NCI-H69 (cell line): Measurements from ENCODE around the gene DUSP9.
A peak's percentile ranks its signal among the peaks of the same experiment; 100 is the strongest.

ENCODE experiments used
- DNase-seq: peaks from one replicate; lab custom pipeline; 2025; lab: John Stamatoyannopoulos, UW

The DUSP9 gene

DNA sequence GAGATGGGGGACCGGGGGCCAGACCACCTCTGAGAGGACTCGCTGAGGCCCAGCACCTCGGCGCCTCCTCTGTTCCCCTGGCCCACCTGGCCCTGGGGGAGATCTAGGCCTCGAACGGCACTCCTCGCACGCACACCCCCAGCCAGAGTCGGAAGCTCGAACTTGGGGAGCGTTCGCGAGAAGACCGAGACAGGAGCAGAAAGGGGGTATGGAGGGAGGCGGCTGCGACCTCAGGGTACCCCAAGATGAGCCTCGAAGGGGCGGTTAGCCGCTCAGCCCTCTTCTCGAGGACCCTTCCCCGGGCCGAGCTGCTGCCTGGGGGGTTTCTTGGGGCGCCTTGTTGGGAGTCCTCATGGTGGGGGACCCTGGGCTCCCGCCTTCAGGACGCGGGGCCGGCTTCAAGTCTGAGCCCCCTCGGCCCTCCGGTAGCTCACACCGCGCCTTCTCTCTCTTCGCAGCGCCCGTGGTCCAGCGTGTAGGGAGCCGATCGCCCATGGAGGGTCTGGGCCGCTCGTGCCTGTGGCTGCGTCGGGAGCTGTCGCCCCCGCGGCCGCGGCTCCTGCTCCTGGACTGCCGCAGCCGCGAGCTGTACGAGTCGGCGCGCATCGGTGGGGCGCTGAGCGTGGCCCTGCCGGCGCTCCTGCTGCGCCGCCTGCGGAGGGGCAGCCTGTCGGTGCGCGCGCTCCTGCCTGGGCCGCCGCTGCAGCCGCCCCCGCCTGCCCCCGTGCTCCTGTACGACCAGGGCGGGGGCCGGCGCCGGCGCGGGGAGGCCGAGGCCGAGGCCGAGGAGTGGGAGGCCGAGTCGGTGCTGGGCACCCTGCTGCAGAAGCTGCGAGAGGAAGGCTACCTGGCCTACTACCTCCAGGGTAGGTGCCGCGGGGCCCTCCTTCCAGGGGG, 706 bp downstream of the DUSP9 start:
- no peak for DNase-seq

DNA sequence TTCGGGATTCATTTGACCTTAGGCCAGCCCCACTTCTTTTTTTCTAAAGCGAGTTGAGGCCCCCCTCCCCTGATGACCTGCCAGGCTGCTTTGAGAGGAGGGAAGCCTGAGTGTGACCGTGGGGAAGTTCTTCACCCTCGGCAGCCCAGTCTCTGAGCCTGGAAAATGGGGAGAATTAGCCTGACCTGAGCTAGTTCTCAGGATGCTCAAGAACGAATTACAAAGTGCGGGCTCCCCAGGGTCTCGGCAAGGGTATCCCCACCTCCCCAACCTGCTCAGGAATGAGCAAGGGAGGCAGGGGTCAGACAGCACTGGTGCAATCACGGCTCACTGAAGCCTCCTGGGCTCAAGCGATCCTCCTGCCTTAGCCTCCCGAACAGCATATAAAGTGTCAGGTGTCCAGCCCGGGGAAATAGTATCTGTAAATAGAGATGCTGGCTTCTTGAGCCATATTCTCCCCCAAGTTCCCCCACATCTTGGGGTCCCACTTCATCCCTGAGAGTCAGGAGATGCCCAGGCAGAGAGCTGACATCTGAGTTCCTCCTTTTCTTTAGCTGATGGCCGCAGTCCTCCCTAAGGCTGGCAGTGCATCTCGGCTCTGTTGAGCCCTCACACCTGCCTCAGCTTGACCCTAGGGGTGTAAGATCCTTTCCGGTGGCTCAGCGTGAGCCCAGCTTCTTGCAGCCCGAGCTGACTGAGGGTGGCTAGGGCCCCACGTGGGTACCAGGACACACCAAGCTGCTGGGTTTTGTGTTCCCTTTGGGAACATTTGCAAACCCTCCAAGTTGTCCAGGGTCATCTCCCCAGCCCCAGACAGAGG, 1.6 kb downstream of the DUSP9 start:
- no peak for DNase-seq

DNA sequence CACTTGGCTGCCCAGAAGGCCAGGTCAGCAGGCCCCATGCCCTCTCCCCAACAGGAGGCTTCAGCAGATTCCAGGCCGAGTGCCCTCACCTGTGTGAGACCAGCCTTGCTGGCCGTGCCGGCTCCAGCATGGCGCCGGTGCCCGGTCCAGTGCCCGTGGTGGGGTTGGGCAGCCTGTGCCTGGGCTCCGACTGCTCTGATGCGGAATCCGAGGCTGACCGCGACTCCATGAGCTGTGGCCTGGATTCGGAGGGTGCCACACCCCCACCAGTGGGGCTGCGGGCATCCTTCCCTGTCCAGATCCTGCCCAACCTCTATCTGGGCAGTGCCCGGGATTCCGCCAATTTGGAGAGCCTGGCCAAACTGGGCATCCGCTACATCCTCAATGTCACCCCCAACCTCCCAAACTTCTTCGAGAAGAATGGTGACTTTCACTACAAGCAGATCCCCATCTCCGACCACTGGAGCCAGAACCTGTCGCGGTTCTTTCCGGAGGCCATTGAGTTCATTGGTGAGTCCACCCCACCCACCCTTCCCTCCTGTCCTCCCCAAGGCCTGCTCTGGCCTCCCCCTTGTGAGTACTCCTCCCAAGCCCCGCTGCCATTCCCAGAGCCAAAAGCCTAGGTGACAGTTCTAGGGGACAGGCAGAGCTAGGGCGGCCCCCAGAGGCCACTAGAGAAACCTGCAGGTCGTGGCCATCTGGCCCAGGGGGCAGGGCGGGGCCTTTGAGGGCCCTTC, 2.3 kb downstream of the DUSP9 start:
- DNase-seq: peak; percentile 38

DNA sequence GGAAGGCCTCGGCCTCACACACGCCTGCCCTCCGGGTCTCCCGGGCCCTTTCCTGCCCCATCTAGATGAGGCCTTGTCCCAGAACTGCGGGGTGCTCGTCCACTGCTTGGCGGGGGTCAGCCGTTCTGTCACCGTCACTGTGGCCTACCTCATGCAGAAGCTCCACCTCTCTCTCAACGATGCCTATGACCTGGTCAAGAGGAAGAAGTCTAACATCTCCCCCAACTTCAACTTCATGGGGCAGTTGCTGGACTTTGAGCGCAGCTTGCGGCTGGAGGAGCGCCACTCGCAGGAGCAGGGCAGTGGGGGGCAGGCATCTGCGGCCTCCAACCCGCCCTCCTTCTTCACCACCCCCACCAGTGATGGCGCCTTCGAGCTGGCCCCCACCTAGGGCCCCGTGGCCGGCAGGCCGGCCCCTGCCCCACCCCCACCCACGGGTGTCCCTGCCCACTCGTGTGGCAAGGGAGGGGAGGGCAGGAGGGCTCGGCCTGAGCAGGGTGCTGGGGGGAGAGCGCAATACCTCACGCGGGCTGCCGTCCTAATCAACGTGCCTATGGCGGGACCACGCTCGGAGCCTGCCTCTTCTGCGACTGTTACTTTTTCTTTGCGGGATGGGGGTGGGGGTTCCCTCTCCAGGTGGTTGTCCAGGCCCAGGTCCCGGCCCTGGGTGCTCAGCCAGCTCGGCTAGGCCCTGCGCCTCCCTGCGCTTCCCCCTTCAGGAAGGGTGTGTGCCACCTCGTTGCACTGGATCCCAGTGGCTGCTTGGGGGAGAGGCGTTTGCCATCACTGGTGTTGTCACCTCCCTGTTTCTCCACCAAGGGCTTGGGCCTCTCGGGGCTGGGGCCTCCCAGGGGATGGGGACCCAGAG, 3.1 kb downstream of the DUSP9 start:
- DNase-seq: no peak

DNA sequence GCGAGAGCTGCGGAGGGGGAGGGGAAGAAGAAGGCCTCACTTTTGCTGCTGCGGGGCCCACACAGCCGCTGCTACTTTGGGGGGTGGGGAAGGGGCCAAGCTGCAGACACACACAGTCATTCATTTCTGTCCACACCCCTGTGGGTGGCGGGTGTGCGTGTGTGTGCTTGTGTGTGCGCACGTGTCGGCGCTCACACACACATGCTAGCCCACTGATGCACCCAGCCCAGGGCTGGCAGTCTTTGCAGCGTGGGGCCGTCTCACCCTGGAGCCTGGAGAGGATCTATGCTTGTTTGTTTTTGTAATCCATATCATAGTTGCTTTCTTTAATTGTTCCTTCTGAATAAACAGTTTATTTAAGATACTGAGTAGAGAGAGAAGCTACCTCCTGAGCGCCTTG, 4.0 kb downstream of the DUSP9 start:
- DNase-seq: no peak

DNA sequence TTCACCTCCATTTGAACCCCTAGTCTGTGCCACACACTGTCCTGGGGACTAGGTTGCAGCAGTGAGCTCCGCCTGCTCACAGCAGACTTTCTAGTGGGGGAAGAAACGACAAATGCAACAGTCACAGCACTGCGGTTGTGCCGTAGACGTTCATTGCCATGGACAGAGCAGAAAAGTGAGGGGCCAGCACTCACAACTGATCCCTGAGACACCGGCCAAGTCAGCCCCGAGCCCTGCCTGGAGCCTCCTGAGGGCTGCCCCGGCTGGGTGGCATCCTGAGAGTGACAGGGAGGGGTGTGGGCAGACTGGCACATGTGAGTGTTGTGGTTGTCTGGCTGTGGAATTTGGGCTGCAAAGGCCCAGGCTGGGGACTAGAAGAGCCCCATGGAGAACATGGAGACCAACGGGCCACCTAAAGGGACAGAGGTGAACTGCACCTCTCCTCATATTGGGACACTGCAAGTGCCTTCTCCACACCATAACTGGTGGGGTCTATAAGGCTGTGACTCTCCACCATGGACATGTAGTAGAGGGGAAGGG, 4.6 kb downstream of the DUSP9 start:
- no peak for DNase-seq

DNA sequence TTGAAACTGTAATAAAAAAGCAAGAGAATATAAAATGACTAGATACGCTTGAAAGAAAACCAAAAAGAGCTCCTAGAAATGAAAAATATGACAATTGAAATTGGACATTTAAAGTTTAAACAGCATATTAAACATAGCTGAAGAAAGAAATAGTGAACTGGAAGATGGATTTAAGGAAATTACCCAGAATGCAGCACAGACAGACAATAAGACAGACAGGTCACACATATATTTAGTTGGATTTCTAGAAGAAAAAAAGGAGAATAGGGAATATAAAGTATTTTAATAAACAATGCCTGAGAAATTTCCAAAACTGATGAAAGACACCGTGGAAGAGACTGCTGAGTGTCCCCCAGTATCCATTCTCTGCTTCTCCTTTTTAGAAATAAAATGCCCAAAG, 6.6 kb downstream of the DUSP9 start:
- no peak for DNase-seq

DNA sequence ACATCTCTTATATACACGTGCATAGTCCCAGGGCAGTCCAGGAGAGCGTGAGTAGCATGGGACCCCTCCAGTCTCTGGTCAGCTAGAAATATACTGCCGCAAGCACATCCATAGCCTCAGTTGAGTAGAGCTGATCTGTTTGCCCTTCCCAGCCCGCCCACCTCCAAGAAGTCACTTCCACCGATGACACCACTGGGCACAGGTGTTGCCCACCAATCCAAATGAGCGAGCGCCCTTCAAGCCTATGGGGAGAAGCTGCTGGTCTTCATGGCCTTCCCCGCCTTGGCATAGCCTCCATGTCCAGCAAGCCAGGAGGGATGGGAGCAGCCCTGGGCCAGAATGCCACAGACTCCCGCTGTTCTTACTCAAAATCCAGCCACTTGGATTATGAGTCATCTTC, 10.2 kb downstream of the DUSP9 start:
- no peak for DNase-seq

DNA sequence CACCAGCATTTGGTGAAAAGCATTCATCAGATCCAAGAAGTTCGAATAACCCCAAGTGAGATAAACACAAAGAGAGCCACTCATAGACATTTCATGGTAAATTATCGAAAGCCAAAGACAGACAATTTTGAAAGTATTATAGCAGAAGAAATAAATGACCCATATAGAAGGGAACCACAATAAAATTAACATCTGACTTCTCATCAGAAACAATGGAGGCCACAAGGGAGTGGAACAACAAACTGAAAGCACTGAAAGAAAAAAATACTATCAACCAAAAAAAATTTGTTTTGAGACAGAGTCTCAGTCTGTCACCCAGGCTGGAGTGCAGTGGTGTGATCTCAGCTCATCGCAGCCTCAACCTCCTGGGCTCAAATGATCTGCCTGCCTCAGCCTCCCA, 12.3 kb downstream of the DUSP9 start:
- no peak for DNase-seq

DNA sequence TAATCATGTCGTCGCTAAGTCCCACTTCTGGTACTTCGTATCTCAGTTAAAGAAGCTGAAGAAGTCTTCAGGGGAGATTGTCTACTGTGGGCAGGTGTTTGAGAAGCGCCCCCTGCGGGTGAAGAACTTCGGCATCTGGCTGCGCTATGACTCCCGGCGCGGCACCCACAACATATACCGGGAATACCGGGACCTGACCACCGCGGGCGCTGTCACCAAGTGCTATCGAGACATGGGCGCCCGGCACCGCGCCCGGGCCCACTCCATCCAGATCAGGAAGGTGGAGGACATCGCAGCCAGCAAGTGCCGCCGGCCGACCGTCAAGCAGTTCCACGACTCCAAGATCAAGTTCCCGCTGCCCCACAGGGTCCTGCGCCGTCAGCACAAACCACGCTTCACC, 15.3 kb downstream of the DUSP9 start:
- peak; percentile 68 for DNase-seq

DNA sequence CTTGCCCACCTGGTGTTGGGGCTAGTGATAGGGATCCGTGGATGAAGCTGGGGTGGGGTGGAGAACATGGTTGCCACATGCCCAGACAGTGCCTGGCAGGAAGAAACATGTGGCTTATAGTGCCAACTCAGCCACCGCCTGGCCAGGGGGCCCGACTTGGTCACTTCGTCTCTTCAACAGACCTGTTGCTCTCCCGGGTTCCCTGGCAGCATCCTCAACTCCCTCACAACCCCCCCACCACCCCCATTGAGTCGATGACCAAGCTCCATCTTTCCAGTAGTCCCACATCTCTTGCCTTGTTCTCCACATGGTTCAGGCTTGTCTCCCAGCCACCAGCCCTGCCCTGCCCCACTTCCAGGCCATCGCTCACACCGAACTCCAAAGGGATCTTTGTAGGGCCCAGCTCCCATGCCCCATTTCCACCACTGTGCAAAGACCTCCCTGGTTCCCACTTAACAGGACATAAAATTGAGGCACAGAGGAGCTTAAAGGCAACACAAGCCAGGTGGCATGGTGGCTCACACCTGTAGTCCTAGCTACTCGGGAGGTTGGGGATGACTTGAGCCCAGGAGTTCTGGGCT, 18.8 kb downstream of the DUSP9 start:
- no peak for DNase-seq

DNA sequence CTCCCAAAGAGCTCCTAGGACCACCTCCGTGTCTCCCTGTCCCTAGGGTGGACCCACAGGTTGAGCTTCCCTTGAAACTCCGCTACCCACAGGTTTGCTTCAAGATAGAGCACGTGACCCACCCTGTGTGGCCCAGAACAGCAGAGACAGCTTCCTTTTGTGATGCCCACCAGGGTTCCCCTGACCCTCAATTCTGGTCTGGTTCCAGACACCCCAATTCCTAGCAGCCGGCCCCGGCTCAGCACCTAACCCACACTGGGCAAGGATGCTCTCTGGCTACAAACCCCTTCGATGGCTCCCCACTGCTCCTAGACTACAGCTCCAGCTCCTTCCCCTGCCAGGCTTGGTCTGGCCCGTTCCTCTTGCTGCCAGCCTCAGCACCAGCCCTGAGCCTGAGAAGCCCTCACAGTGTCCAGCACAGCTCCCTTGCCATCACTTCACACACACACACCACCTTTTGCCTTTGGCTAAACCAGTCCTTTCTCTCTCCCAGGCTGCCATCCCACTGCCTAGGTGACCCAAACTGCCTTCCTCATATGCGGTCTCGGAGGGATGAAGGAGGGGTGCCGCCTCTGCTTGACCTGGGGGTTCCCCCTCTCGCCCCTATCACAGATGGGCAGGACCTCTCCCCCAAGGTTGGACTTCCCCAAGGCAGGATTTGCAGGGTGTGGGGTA, 20.4 kb downstream of the DUSP9 start:
- DNase-seq: no peak

DNA sequence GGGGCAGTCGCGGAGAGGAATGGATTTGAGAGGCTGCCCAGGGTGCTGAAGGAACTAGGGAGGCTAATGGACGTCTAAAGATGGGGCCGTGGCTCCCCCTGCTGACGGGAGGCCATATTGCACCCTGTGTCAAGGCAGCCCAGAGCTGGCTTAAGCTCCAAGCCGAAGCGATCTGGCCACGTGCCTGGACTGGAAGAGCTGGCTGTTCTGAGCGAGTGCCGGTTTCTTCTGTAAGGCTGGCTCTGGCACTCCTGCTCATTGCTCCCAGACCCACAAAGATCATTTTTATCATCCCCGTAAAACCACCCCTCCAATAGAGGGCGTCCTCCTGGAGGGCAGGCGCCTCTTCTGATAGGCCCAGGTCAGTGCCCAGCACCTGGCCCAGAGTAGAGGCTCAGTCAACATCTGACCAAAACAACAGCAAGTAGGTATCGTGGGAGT, 21.0 kb downstream of the DUSP9 start:
- DNase-seq: peak; percentile 80

DNA sequence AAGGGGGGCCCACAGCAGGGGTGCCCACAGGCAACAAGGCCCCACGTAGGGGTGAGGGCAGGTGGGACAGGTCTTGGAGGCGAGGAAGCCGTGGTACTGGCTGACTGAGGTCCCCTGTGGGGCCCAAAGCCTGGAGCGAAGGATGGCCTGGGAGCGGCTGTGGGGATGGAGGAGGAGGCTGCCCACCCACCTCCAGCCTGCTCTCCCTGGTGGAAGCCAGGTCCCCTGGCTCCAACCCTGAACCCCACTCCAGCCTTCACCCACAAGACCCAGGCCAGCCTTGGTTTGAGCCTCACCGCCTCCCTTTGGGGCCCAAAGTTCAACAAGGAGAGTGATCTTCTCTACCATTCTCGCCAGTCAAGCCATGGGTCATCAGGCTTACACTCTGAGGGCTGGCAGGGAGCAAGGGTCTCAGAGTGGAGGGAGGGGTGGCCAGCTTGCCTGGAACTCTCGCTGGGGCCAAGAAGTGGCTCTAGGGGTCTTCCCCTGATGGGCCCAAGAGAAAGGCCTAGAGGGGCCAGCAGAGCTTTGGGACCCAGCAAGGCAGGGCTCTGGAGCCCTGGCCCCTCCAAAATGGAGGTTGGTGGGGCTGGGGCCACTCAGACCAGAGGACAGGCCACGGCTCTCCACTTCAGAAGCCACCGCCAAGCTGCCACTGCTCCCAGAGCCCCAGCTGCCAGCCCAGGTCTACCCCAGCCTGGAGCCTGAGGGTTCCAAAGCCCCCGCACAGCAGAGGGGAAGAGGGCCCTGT, 21.6 kb downstream of the DUSP9 start:
- DNase-seq: no peak

DNA sequence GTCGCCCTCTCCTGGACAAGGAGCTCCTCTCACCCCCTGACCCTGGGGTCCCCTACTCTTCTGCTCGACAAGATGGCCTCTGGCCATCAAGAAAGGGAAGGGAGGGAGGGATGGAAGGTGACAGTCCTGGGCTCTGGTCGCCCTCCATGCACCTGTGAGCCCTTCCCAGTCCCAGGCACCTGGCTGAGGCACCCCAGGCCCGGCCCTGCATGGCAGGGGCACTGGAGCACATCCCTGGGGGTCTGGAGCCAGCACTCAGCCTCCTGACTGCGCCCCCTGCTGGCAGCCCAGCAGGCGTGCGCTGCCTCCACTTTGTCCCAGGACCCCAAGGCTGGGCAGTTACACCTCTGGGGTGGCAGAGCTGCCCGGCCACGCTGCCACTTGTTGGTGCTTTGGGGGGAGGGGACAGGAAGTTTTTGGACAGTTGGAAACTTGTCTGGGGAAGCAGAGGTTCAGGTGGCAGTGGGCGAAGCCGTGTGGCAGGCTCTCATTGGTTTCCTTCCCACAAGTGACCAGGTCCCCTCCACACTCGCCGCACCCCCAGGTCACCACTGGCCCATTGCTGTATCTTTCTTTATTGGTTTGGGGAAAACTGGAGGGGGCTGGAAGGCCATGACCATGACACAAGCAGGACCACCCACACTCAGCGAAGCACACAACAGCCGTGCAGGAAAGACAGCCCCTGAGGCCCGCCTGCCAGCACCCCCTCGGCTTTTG, 22.3 kb downstream of the DUSP9 start:
- DNase-seq: peak; percentile 32

DNA sequence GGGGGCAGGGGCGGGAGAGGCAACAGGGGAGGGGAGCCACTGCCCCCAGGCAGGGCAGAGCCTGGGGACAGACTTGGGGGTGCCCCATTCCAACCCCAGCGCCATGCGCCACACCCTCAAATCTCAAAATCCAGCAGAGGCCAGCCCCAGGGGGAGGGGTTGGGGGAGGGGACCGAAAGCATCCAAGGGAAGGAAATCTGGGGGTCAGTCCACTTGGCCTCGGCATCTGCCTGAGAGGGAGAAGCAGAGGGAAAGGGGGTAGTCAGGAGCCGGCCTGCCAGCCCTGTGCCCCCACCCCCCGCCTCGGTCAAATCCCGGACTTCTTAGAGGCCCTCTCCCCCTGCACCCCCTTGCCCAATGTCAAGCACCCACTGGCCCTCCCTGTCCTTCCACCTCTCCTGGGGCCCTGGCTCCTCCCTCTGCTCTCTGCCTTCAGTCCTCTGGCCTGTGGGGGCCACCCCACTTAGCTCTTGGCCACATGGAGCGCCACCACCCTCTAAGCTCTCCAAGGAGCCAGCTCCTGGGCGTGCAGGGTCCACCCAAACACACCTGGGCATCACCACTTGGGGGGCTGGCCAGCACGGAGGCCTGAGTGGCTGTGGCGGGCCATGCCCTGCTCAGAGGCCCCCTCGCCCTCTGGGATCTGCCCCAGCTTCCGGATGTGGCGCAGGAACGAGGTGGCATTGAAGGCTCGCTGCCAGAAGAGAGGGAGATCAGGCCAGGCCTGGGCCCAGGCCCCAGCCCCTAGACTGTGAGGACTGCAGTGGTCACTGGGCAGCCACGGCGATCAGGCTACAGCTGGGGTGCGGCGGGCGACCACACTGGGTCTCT, 23.1 kb downstream of the DUSP9 start:
- no peak for DNase-seq

DNA sequence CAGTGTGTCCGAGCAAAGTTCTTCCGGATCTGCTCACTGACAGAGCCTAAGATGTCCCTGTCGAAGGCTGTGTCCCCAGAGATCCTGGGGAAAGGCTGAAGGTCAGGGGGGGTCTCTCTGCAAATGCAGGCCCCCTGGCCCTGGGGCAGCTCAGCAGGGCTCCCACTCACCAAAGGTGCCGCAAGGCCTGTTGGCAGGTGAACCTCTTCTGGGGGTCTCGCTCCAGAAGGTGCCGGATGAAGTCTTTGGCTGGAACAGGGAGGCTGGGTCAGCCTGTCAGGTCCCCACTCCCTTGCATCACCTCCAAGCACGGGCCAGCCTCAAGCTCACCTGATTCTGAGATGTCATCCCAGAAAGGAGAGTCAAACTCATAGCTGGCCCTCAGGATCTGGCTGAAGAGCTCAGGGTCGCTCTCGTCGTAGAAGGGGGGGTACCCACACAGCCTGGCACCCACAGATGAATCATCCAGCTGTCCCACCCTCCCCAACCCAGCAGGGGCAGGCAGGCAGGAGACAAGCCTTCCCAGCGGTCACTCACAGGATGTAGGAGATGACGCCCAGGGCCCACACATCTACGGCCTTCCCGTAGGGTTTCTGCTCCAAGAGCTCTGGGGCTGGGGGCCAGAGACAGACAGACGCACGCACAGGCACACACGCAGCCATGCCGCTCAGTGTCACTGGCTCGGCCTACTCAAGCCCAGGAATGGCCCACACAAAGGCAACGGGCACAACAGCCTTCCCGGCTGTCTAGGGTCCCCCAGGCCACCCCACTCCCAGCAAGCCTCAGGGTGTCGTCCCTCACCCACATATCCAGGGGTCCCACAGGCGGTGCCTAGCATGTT, 24.0 kb downstream of the DUSP9 start:
- no peak for DNase-seq
